ENCODE measurements around the gene IDS.

GRCh38 chrX:149512225-149512885 lies 7.2 kb upstream of the IDS start:
- TF ChIP-seq CTCF (IDR thresholded peaks at IDR 0.05) (peak; percentile 8 to 53), POLR2A (IDR thresholded peaks at IDR 0.05) (no peak), POLR2AphosphoS5 (IDR thresholded peaks at IDR 0.05) (no peak), EP300 (IDR thresholded peaks at IDR 0.05) (no peak)

All from suprapubic skin (tissue), 4 donors.